ENCODE results near the gene KCND2.

The KCND2 gene

GRCh38 chr7:120709972-120710320 lies 437.0 kb downstream of the KCND2 start:
- DNase-seq = no peak

GRCh38 chr7:120714945-120715344 lies 442.0 kb downstream of the KCND2 start:
- DNase-seq = no peak

- no peak for DNase-seq
These were observed 443.3 kb downstream of the KCND2 start for GRCh38 chr7:120716307-120716706.

- DNase-seq = no peak
These were observed 444.2 kb downstream of the KCND2 start for GRCh38 chr7:120717166-120717565.

- no peak for DNase-seq
These were observed 445.4 kb downstream of the KCND2 start for GRCh38 chr7:120718361-120718760.

GRCh38 chr7:120720317-120720716 lies 447.3 kb downstream of the KCND2 start:
- no peak for DNase-seq

- DNase-seq = no peak
These were observed 450.8 kb downstream of the KCND2 start for GRCh38 chr7:120723465-120724385.

GRCh38 chr7:120724448-120724847 lies 451.5 kb downstream of the KCND2 start:
- DNase-seq = no peak

- DNase-seq = no peak
These were observed 452.0 kb downstream of the KCND2 start for GRCh38 chr7:120724955-120725354.

- no peak for DNase-seq
These were observed 452.5 kb downstream of the KCND2 start for GRCh38 chr7:120725376-120726039.

GRCh38 chr7:120729245-120729644 lies 456.3 kb downstream of the KCND2 start:
- no peak for DNase-seq

- no peak for DNase-seq
These were observed 458.3 kb downstream of the KCND2 start for GRCh38 chr7:120731271-120731670.

- DNase-seq = no peak
These were observed 459.3 kb downstream of the KCND2 start for GRCh38 chr7:120732256-120732655.

GRCh38 chr7:120733143-120733542 lies 460.2 kb downstream of the KCND2 start:
- no peak for DNase-seq

GRCh38 chr7:120733835-120734234 lies 460.9 kb downstream of the KCND2 start:
- no peak for DNase-seq

- no peak for DNase-seq
These were observed 462.8 kb downstream of the KCND2 start for GRCh38 chr7:120735791-120736190.

GRCh38 chr7:120738816-120739215 lies 465.8 kb downstream of the KCND2 start:
- no peak for DNase-seq

GRCh38 chr7:120740348-120740747 lies 467.4 kb downstream of the KCND2 start:
- DNase-seq = no peak

- no peak for DNase-seq
These were observed 468.5 kb downstream of the KCND2 start for GRCh38 chr7:120741371-120742042.

GRCh38 chr7:120742372-120742771 lies 469.4 kb downstream of the KCND2 start:
- DNase-seq = no peak

- DNase-seq = no peak
These were observed 470.2 kb downstream of the KCND2 start for GRCh38 chr7:120743128-120743527.

- DNase-seq = no peak
These were observed 487.1 kb downstream of the KCND2 start for GRCh38 chr7:120760050-120760449.

- DNase-seq = no peak
These were observed 487.9 kb downstream of the KCND2 start for GRCh38 chr7:120760851-120761250.

- DNase-seq = no peak
These were observed 497.2 kb downstream of the KCND2 start for GRCh38 chr7:120770206-120770605.
